G401 (cell line): Measurements from ENCODE around the gene PHKG2. TPM values are rescaled to one million over a fixed set of nuclear protein-coding genes. Genes with fewer than 3 reads are reported as not detected.
"Not testable (repeated sequence)": the region's sequence is repeated elsewhere in the genome, so short reads cannot be mapped to it uniquely, and the experiment has no call there.

Source experiments
- DNase-seq: peaks from one replicate; pipeline ENCODE4 v3.0.0-alpha.2; 2015; ENCODE audit warnings: low spot score
- in situ Hi-C: cut with HindIII; loops from 2 replicates; pipeline ENCODE4 v1.10.0; 2016; ENCODE audit warnings: low sequenced_read_pairs, mixed read lengths
- total RNA-seq: library from RNA; depleted of rRNA; stranded (reverse); fragments of >200 nt; shearing (Covaris generic); gene quantifications from 2 replicates; pipeline ENCODE4 v1.2.3, GENCODE V29; 2014; rRNA removed

The PHKG2 gene, protein sequence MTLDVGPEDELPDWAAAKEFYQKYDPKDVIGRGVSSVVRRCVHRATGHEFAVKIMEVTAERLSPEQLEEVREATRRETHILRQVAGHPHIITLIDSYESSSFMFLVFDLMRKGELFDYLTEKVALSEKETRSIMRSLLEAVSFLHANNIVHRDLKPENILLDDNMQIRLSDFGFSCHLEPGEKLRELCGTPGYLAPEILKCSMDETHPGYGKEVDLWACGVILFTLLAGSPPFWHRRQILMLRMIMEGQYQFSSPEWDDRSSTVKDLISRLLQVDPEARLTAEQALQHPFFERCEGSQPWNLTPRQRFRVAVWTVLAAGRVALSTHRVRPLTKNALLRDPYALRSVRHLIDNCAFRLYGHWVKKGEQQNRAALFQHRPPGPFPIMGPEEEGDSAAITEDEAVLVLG
- 35.9 TPM in 2 replicates for total RNA-seq

GRCh38 chr16:30747799-30748633 lies at the start of gene PHKG2:
Gene PHKG2 (plus strand): TSS chr16:30748425. CDS start chr16:30748821, 396 bp downstream.
- in situ Hi-C loops = no loop called here
- DNase-seq = peak; percentile 100

DNA sequence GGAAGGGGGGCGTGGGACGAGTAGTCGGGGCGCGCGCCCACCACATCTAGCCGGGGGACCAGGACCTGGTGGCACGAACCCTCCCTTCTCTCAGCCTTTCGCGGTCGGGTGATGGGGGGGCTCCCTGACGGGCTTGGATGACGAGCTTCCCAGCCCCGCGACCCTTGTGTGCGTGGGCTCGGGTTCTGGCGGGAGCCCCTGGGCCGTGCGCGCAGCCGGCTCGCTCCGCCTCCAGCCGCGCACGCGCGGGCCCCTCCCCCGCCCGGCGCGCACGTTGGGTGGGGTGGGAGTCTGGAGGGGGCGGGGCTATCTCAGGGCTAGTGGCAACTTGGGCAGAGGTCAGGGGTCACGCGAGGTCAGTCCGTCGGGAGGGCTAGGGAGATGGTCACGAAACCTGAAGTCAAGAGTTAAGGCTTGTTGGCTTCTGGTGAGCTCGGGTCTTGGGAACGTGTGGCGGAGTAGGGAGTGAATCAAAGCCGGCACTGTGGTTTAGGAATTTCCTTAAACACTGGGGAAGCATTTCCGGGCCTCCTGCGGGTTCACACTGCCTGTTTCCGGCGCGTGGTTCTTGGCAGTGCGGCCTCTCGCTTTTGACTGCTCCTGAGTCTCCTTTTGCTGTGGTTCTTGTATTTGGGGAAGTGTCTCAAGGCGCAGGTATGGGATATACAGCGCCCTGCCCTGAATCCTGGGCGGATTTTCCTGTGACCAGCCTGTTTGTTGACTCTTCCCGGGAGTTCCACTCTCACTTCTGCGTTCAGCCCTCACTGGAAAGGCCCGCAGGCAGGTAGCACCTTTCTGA lies 49.2 kb upstream of the PHKG2 start, which contains the start of gene SRCAP:
SRCAP (plus strand) TSS at position 356 of the 799 bp plus-strand sequence. CDS start 1,654 bp downstream, outside the sequence.
- in situ Hi-C loops = no loop called here
- peak; percentile 74 for DNase-seq

DNA sequence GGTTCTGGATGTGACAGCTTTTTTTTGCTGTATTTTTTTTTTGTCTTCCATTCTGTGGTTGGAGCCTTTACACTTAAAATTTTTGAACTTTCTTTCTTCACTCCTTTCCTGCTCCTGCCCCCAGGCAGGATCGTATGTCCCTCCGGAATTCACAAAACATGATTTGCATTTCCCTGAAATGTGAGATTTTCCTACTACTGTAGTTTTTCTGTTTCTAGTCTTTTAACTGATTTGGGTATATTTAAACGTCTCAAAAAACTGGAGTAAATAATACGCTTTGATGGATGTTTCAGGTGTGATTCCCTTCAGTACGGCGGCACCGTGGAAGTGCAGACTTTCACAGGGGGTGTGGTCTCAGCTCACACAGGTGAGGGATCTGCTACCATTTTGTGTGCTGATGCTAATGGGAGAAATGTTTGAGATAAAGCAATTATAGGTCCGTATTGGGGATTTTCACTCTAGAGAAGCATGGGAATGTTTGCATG lies 48.6 kb upstream of the PHKG2 start:
- in situ Hi-C loops = no loop called here
- no peak for DNase-seq

DNA sequence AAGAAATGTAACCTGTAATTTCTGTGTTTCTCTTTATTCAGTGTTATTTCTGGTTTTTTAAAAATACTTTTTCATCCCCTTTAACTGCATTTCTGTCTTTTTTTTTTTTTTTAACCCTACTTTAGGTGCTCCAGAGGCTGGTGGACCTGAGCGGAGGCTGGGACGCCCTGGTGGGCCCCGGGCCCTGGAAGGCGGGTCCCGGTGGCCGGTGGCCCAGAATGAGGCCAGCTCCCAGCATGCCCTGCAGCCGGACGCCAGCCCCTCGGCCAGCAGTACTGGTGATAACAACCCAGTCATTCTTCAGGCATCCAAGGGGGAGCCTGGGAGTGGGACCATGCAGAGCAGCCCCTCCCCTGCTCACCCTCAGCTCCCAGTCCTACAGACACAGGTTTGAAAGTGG lies 47.7 kb upstream of the PHKG2 start:
- DNase-seq = no peak
- in situ Hi-C loops = no loop called here

DNA sequence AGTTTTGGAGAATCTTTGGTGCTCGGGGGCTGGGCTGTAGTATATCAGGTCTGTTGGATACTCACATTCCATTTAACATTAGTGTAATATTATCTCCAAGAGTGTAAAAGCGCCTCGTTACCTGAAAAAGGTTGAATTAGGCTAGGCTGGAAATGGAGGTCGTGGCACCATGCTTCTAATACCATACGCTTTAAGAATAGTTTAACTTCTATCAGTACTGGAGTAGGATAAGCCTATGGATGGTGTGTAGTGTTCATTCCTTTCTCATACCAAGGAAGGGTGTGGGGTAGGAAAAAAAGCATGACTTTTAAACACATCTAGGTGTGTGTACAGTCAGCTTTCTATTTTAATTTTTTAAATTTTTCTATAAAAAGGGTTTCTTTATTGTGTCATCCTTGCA lies 47.3 kb upstream of the PHKG2 start:
- DNase-seq = no peak
- in situ Hi-C loops = no loop called here

GRCh38 chr16:30703071-30703470 lies 45.2 kb upstream of the PHKG2 start:
- in situ Hi-C loops, DNase-seq: not testable (repeated sequence)

GRCh38 chr16:30703971-30704370 lies 44.3 kb upstream of the PHKG2 start:
- no peak for DNase-seq
- in situ Hi-C loops = no loop called here

DNA sequence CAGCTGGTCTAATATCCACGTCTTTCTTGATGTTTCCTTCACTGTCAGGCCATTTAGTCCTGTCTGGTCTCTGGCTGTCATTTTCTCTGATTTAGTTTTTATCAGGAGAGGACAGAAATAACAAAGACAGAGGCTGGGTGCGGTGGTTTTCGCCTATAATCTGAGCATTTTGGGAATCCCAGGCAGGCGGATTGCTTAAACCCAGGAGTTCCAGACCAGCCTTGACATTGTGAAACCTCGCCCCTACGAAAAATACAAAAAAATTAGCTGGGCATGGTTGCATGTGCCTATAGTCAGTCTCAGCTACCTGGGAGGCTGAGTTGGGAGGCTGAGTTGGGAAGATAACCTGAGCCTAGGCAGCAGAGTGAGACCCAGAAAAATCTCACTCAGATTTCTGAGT lies 42.2 kb upstream of the PHKG2 start:
- in situ Hi-C loops = no loop called here
- DNase-seq = no peak

- no peak for DNase-seq
- in situ Hi-C loops = no loop called here
Measured at GRCh38 chr16:30710971-30711370, 37.3 kb upstream of the PHKG2 start.

- DNase-seq = no peak
- in situ Hi-C loops = no loop called here
Measured at GRCh38 chr16:30711712-30712111, 36.5 kb upstream of the PHKG2 start.

GRCh38 chr16:30715750-30716445 lies 32.3 kb upstream of the PHKG2 start:
- DNase-seq = no peak
- in situ Hi-C loops = no loop called here

- in situ Hi-C loops = no loop called here
- no peak for DNase-seq
Measured at GRCh38 chr16:30720086-30720485, 28.1 kb upstream of the PHKG2 start.

- no peak for DNase-seq
- in situ Hi-C loops = no loop called here
Measured at GRCh38 chr16:30720694-30721093, 27.5 kb upstream of the PHKG2 start.

- in situ Hi-C loops = no loop called here
- DNase-seq = no peak
Measured at GRCh38 chr16:30721167-30721566, 27.1 kb upstream of the PHKG2 start.

- DNase-seq = peak; percentile 23
- in situ Hi-C loops = no loop called here
Measured at GRCh38 chr16:30721606-30722005, 26.6 kb upstream of the PHKG2 start.

DNA sequence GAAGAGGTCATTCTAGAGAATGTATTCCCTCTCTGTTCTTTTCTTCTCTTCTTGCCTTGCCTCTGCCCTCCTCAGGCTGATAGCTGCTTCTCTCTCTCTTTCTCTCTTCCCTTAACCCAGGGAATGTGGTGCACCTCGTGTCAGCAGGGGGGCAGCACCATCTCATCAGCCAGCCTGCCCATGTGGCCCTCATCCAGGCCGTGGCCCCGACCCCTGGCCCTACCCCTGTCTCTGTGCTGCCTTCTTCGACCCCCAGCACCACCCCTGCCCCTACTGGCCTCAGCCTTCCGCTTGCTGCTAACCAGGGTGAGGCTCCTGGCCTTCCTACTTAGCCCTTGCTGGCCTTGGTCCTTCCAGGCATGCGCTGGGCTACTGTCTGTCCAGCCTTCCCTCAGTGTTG lies 25.8 kb upstream of the PHKG2 start:
- DNase-seq = no peak
- in situ Hi-C loops = no loop called here

GRCh38 chr16:30722916-30723315 lies 25.3 kb upstream of the PHKG2 start:
- in situ Hi-C loops = no loop called here
- DNase-seq = no peak

DNA sequence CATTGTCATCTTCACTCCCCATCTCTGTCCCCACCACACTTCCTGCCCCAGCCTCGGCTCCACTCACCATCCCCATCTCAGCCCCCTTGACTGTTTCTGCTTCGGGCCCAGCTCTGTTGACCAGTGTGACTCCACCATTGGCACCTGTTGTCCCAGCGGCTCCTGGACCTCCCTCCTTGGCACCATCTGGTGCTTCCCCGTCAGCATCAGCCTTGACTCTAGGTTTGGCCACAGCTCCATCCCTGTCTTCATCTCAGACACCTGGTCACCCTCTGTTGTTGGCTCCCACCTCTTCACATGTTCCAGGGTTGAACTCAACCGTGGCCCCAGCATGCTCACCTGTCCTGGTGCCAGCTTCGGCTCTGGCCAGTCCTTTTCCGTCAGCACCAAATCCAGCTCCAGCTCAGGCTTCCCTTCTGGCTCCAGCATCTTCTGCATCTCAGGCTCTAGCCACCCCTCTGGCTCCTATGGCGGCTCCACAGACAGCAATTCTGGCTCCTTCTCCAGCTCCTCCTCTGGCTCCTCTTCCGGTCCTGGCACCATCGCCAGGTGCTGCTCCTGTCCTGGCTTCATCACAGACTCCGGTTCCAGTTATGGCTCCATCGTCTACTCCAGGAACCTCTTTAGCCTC lies 24.4 kb upstream of the PHKG2 start:
- in situ Hi-C loops = no loop called here
- DNase-seq = peak; percentile 91
